Muscle of leg (tissue), 16 donors: ENCODE data around the gene HAGH. TPM values are rescaled to one million over a fixed set of nuclear protein-coding genes. Genes with fewer than 3 reads are reported as not detected.
"Not testable (repeated sequence)": the region's sequence is repeated elsewhere in the genome, so short reads cannot be mapped to it uniquely, and the experiment has no call there.

Experiments
- DNase-seq: peaks from one replicate; pipeline ENCODE4 v3.0.0; 2013
- H3K27ac ChIP-seq: one replicate; pipeline ENCODE4 v1.5.1; 2013; ENCODE audit warnings: mild to moderate bottlenecking, low read length, control low read depth
- H3K27me3 ChIP-seq: one replicate; pipeline ENCODE4 v1.6.1; 2013; ENCODE audit warnings: low read length; ENCODE audit not compliant: control insufficient read depth, insufficient read depth
- H3K36me3 ChIP-seq: one replicate; pipeline ENCODE4 v1.6.1; 2013; ENCODE audit warnings: low read length; ENCODE audit not compliant: control insufficient read depth, insufficient read depth
- H3K4me1 ChIP-seq: one replicate; pipeline ENCODE4 v1.6.1; 2013; ENCODE audit warnings: low read length; ENCODE audit not compliant: control insufficient read depth, insufficient read depth
- H3K4me3 ChIP-seq: one replicate; pipeline ENCODE4 v1.5.1; 2013; ENCODE audit warnings: low read length, control low read depth
- H3K9me3 ChIP-seq: replicated peaks from 2 replicates; pipeline ENCODE4 v1.6.1; 2013; ENCODE audit warnings: low read depth, low read length; ENCODE audit not compliant: control insufficient read depth
- WGBS: methylation state at CpG from one replicate; pipeline ENCODE4 v1.1.5; 2013; ENCODE audit warnings: missing lambda C conversion rate; ENCODE audit not compliant: insufficient coverage; 5-methylcytosine and 5-hydroxymethylcytosine counted together
- long read RNA-seq, 11 donors: transcript quantifications; one replicate each; lab custom pipeline, GENCODE V29; 2026
- polyA plus RNA-seq, 8 donors: library from polyadenylated mRNA; unstranded; fragments of 120-200 nt; gene quantifications; one replicate each; pipeline versions ENCODE4 v1.2.1 to v1.2.3, GENCODE V29; 2013; ENCODE audit warnings: inconsistent platforms in 1 of 8, low replicate concordance in 1 of 8; ENCODE audit not compliant: insufficient read length in 8 of 8, insufficient read depth in 1 of 8
- total RNA-seq: library from RNA; stranded (reverse); fragments of 120-200 nt; gene quantifications from one replicate; pipeline ENCODE4 v1.2.4, GENCODE V29; 2013

The HAGH gene
- total RNA-seq (36.1 TPM), polyA plus RNA-seq (10 to 100 TPM; 34.6 to 48.6 (median 39.5) TPM)
- long read RNA-seq, donor 1, partial matches to known transcripts: 0 of 4 reads
- long read RNA-seq, donor 1, other reads (novel, unspliced or antisense): 0 of 4 reads
- long read RNA-seq, donor 2, partial matches to known transcripts: 0 of 1 reads
- long read RNA-seq, donor 2, other reads (novel, unspliced or antisense): 0 of 1 reads
- long read RNA-seq, donor 3, transcript HAGH-201 (10 exons, 1,257 nt): minor isoform, 6 of 27 reads
- long read RNA-seq, donor 3, transcript HAGH-202 (9 exons, 2,984 nt): major isoform, 20 of 27 reads
- long read RNA-seq, donor 3, partial matches to known transcripts: 0 of 27 reads
- long read RNA-seq, donor 3, other reads (novel, unspliced or antisense): 0 of 27 reads
- long read RNA-seq, donor 4, transcript HAGH-202 (9 exons, 2,984 nt): major isoform, 7 of 9 reads
- long read RNA-seq, donor 4, partial matches to known transcripts: 0 of 9 reads
- long read RNA-seq, donor 4, other reads (novel, unspliced or antisense): 0 of 9 reads
- long read RNA-seq, donor 5, transcript HAGH-202 (9 exons, 2,984 nt): major isoform, 12 of 20 reads
- long read RNA-seq, donor 5, partial matches to known transcripts: 0 of 20 reads
- long read RNA-seq, donor 5, other reads (novel, unspliced or antisense): 0 of 20 reads
- long read RNA-seq, donor 6, transcript HAGH-201 (10 exons, 1,257 nt): minor isoform, 5 of 28 reads
- long read RNA-seq, donor 6, transcript HAGH-202 (9 exons, 2,984 nt): major isoform, 18 of 28 reads
- long read RNA-seq, donor 6, partial matches to known transcripts: 5 of 28 reads
- long read RNA-seq, donor 6, other reads (novel, unspliced or antisense): 0 of 28 reads
- long read RNA-seq, donor 7, transcript HAGH-202 (9 exons, 2,984 nt): major isoform, 15 of 20 reads
- long read RNA-seq, donor 7, partial matches to known transcripts: 0 of 20 reads
- long read RNA-seq, donor 7, other reads (novel, unspliced or antisense): 0 of 20 reads
- long read RNA-seq, donor 8, transcript HAGH-202 (9 exons, 2,984 nt): major isoform, 9 of 11 reads
- long read RNA-seq, donor 8, partial matches to known transcripts: 0 of 11 reads
- long read RNA-seq, donor 8, other reads (novel, unspliced or antisense): 0 of 11 reads
- long read RNA-seq, donor 9, transcript HAGH-201 (10 exons, 1,257 nt): major isoform, 5 of 8 reads
- long read RNA-seq, donor 9, partial matches to known transcripts: 0 of 8 reads
- long read RNA-seq, donor 9, other reads (novel, unspliced or antisense): 0 of 8 reads
- long read RNA-seq, donor 10, transcript HAGH-202 (9 exons, 2,984 nt): major isoform, 10 of 16 reads
- long read RNA-seq, donor 10, transcript HAGH-201 (10 exons, 1,257 nt): minor isoform, 5 of 16 reads
- long read RNA-seq, donor 10, partial matches to known transcripts: 0 of 16 reads
- long read RNA-seq, donor 10, other reads (novel, unspliced or antisense): 0 of 16 reads
- long read RNA-seq, donor 11, transcript HAGH-202 (9 exons, 2,984 nt): major isoform, 5 of 8 reads
- long read RNA-seq, donor 11, partial matches to known transcripts: 0 of 8 reads
- long read RNA-seq, donor 11, other reads (novel, unspliced or antisense): 0 of 8 reads

- peak within 1 kb of the TSS; percentile 71 for H3K27ac ChIP-seq
- DNase-seq: peak; percentile 98
- H3K4me3 ChIP-seq: peak within 1 kb of the TSS; percentile 100
- no peaks in the 10 kb centered on the region for H3K9me3 ChIP-seq
- under 1% methylated on average over 100 of the region's 104 CpGs for WGBS
- peaks cover 20% of the 10 kb centered on the region for H3K36me3 ChIP-seq
- peaks cover 19% of the 10 kb centered on the region for H3K4me1 ChIP-seq
- no peaks in the 10 kb centered on the region for H3K27me3 ChIP-seq
These were observed at the start of gene HAGH, which contains the start of gene FAHD1 for GRCh38 chr16:1826691-1827573. HAGH (minus strand) TSS chr16:1826825; CDS start chr16:1826787, 38 bp downstream. FAHD1 (plus strand) TSS chr16:1827206; CDS start chr16:1827239, 33 bp downstream.

GRCh38 chr16:1876066-1876465, 49.4 kb upstream of the HAGH start:
- peaks cover 53% of the 10 kb centered on the region for H3K27me3 ChIP-seq
- not testable (repeated sequence) for DNase-seq
- 72% methylated on average over 3 of the region's 13 CpGs for WGBS

GRCh38 chr16:1874854-1875253, 48.2 kb upstream of the HAGH start:
- H3K4me1 ChIP-seq: peaks cover 2% of the 10 kb centered on the region
- H3K9me3 ChIP-seq: no peaks in the 10 kb centered on the region
- no peak for DNase-seq
- H3K27me3 ChIP-seq: peaks cover 50% of the 10 kb centered on the region
- H3K27ac ChIP-seq: no peak overlapping the region
- no peaks in the 10 kb centered on the region for H3K36me3 ChIP-seq
- no peak overlapping the region for H3K4me3 ChIP-seq
- 56% methylated on average over 3 of the region's 6 CpGs for WGBS

More at GRCh38 chr16:1876066-1876465, 49.4 kb upstream of the HAGH start:
- not testable (repeated sequence) for H3K36me3 ChIP-seq, H3K4me3 ChIP-seq, H3K27ac ChIP-seq, H3K9me3 ChIP-seq, H3K4me1 ChIP-seq

DNA sequence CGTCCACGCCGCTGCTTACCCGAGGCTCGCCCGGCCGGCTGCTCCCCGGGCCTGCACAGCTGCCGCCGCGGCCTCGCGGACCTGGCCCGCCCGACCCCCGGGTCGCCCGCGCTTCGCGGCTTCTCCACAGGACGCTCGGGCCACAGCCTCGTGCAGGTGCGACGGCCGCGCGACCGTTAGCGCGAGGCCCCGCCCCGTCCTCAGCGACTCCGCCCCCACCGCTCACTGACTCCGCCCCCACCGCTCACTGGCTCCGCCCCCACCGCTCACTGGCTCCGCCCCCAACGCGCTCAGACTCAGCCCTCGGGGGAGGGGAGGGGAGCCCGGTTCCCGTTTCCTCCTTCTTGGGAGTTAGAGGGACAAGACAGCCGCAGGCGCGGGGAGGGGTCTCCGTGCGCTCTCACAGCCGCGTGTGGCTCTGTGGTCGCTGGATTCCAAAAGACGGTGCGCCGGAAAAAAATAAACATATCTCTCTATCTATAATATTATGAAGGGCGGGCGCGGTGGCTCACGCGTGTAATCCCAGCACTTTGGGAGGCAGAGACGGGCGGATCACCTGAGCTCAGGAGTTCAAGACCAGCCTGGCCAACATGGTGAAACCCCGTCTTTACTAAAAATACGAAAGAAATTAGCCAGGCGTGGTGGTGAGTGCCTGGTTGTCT, 45.5 kb upstream of the HAGH start, which contains the start of gene MEIOB:
Gene MEIOB (minus strand): TSS at position 191 of the 662 bp plus-strand sequence. CDS start 3,989 bp downstream, outside the sequence.
- Histone ChIP-seq H3K27me3 (peaks cover 45% of the 10 kb centered on the region), H3K27ac (no peak within 1 kb of the TSS), H3K36me3 (no peaks in the 10 kb centered on the region), H3K4me1 (peaks cover 2% of the 10 kb centered on the region), H3K9me3 (no peaks in the 10 kb centered on the region), H3K4me3 (no peak within 1 kb of the TSS)
- DNase-seq: no peak
- WGBS: 3% methylated on average over 37 of the region's 68 CpGs

DNA sequence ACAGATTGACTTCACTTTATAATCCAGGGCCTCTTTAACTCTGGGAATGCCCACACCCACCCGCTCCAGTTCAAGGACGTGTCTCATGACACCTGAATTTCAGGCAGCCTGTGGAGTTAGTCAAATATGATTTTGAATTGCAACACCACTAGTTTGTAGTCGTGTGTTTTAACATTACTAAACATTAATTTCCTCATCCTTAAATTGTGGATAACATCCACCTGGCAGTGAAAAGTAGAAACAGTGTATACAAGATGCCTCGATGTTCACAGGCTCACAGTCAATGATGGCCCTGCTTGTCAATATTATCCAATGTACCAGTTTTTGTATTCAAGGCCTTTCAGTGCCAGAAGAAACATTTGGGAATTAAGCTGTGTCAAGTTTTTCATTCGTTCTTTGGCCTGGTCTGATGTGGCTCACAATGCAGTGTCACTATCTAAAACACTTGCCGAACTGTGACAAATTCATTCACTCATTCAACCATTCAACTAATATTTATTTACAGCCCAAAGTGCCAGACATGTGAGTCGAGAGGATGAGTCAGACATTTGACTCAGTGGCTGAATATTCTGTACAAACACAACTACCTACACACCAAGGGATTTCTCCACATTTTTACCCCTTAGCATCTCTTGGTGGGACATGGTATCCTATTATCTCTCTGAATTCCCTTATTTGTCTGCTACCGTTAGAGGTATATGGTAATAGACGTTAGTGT, 43.9 kb upstream of the HAGH start:
- no peak overlapping the region for H3K4me3 ChIP-seq
- 29% methylated on average over 3 of the region's 9 CpGs for WGBS
- peaks cover 2% of the 10 kb centered on the region for H3K4me1 ChIP-seq
- no peak for DNase-seq
- no peaks in the 10 kb centered on the region for H3K9me3 ChIP-seq
- H3K36me3 ChIP-seq: no peaks in the 10 kb centered on the region
- H3K27ac ChIP-seq: no peak overlapping the region
- H3K27me3 ChIP-seq: peaks cover 40% of the 10 kb centered on the region

- no peak overlapping the region for H3K4me3 ChIP-seq
- H3K9me3 ChIP-seq: no peaks in the 10 kb centered on the region
- no peak overlapping the region for H3K27ac ChIP-seq
- WGBS: no CpG with 5 or more reads among the region's 6 CpGs
- no peaks in the 10 kb centered on the region for H3K4me1 ChIP-seq
- DNase-seq: no peak
- peaks cover 25% of the 10 kb centered on the region for H3K27me3 ChIP-seq
- no peaks in the 10 kb centered on the region for H3K36me3 ChIP-seq
These were observed 39.5 kb upstream of the HAGH start for GRCh38 chr16:1865902-1866690.

GRCh38 chr16:1863681-1864460, 37.2 kb upstream of the HAGH start:
- peaks cover 33% of the 10 kb centered on the region for H3K27me3 ChIP-seq
- DNase-seq: peak; percentile 40
- 0% methylated on average over 3 of the region's 4 CpGs for WGBS
- no peak overlapping the region for H3K4me3 ChIP-seq
- H3K9me3 ChIP-seq: no peaks in the 10 kb centered on the region
- no peaks in the 10 kb centered on the region for H3K36me3 ChIP-seq
- H3K4me1 ChIP-seq: no peaks in the 10 kb centered on the region
- no peak overlapping the region for H3K27ac ChIP-seq
